KBM-7 (cell line): ENCODE data around the gene UBE2D2.
"Not testable (repeated sequence)": the region's sequence is repeated elsewhere in the genome, so short reads cannot be mapped to it uniquely, and the experiment has no call there.

ENCODE experiments used
- DNase-seq: peaks from one replicate; pipeline ENCODE4 v3.0.0-alpha.2; 2015
- in situ Hi-C: fragments of 300-500 bp; cut with MboI; formaldehyde crosslinking; loops from 2 replicates; pipeline ENCODE4 v1.14.3; 2020; ENCODE audit warnings: low sequenced_read_pairs, low pct_unique_long_range_greater_than_20kb, mixed read lengths

UBE2D2 gene

DNA sequence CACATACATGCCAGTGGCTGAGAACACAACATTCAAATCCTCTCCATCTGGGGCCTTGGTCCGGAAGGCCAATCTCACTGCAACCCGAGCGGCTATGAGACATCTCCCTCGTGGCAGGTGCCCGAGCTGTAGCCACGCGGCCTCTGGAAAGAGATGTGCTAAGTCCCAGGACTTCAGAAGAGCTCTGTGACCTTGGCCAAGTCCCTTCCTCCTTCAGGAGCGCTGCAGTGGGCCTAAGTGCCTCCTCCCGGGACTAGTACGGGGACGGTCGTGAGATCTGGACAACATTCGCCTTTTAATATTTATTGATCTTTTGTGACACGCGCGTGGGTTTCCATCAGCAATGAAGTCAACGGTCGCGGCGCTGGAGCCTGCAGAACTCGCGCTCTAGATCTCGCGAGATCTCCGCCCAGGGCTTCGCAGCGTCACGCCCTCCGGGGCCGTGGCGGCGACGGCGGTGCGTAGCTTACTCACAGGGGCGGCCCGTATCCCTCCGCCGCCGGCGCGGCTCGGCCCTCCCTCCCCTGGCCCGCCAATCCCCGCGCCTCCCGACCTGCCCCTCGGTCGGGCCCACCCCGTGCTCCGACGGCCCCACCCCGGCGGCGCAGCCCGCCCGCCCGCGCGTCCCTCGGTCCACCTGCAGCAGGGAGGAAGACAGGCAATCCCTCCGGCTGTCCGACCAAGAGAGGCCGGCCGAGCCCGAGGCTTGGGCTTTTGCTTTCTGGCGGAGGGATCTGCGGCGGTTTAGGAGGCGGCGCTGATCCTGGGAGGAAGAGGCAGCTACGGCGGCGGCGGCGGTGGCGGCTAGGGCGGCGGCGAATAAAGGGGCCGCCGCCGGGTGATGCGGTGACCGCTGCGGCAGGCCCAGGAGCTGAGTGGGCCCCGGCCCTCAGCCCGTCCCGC is at the start of gene UBE2D2:
Gene UBE2D2, plus strand, starts transcription at position 588 of the 903 bp plus-strand sequence. CDS start 453 bp downstream, outside the sequence.
- DNase-seq = peak; percentile 95
- in situ Hi-C loops = no loop called here

DNA sequence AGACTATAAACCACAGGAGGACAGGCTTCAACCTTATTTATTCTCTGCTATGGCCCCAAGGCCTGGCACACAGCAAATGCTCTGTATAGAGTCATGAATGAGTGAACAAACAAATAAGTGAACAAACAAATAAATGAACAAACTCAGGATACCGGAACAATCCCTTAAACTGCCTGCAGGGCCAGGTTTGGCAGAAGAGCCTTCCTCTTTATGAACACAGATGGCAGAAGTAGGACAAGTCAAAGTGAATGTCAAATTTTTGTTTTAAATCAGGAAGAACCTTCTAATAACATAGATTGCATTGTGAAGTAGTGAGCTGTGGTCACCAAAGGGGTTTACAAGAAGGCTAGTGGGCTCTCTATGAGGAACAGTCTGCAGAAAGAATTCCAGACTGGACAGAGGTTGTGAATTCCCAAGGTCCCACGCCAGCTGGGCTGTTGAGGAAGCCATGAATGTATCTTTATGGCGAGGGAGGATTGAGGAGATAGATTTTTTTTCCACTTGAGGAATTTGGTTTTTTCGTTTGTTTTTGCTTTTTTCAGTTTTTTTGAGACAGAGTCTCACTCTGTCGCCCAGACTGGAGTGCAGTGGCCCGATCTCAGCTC is 48.3 kb upstream of the UBE2D2 start:
- in situ Hi-C loops = no loop called here
- DNase-seq = peak; percentile 31

DNA sequence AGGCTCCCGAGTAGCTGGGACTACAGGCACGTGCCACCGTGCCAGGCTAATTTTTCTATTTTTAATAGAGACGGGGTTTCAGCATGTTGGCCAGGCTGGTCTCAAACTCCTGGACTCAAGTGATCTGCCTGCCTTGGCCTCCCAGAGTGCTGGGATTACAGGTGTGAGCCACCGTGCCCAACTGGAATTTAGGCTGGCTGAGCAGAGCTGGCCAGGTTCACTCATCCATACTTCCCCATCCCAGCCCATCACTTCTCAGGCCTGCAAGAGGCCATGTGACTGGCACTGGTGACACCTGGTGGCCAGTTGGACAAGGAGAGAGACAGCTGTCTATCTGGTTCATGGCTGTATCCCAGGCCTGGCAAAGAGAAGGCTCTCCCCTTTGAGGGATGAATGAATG is 47.7 kb upstream of the UBE2D2 start:
- in situ Hi-C loops = not testable (repeated sequence)
- DNase-seq = peak; percentile 84

- no peak for DNase-seq
- in situ Hi-C loops = no loop called here
Observed at GRCh38 chr5:139513852-139514485, 47.2 kb upstream of the UBE2D2 start.

- in situ Hi-C loops = no loop called here
- DNase-seq = no peak
Observed at GRCh38 chr5:139514486-139514856, 46.7 kb upstream of the UBE2D2 start.

- in situ Hi-C loops = no loop called here
- DNase-seq = peak; percentile 91
Observed at GRCh38 chr5:139517683-139518564, 43.2 kb upstream of the UBE2D2 start.

DNA sequence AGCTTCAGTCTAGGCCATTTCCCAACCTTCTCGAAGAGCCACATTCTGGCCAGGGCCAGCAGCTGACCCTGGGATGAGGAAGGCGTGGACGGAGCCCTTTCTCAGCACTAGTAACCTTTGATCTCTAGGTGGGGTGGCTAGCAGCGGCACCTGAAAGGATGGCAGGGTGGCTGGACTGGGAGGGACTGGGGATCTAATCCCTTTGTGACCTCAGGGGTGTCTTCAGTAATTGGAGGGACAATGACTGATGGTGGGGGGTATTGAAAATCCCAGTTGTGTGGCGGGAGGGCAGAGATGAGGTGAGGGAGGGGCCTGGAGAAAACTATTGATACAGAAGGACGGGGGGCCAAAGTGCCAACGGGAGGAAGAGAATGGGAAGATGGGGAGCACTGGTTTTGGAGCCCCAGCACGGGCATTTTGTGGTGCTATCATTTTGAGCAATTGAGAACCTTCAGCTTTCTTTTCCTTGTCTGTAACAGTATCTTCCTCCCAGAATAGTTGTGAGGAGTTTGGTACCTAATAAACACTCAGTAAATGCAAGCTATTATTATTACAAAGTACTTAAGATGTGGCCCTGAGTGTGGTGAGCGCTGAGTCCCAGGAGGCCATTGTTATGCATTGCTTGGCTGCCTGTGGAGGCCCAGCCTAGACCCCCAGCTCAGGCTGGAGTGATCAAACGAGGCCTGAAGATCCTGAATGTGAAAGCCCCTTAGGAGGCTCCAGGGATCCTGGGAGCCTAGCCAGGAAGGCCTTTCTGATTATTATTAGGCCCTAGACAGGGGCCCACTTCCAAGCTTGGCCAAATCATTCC is 37.3 kb upstream of the UBE2D2 start:
- in situ Hi-C loops = no loop called here
- DNase-seq = no peak

DNA sequence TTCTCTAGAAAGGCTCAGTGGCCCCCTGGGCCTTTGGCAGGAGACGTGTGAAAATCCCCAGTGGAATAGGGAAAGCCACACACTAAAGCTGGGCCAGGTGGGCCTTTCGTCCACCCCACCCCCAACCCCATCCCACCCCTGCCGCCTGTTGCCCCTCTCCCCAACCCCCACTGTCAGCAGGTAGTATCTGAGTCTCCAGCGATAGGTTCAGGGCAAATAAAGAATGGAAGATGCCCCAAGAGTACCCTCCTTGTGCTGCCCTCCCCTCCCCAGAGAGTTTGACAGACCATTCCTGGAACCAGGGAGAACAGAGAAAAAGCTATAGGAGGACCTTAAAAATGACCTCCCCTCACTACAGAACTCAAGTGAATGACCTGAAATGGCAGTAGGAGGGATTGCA is 36.7 kb upstream of the UBE2D2 start:
- no peak for DNase-seq
- in situ Hi-C loops = no loop called here

DNA sequence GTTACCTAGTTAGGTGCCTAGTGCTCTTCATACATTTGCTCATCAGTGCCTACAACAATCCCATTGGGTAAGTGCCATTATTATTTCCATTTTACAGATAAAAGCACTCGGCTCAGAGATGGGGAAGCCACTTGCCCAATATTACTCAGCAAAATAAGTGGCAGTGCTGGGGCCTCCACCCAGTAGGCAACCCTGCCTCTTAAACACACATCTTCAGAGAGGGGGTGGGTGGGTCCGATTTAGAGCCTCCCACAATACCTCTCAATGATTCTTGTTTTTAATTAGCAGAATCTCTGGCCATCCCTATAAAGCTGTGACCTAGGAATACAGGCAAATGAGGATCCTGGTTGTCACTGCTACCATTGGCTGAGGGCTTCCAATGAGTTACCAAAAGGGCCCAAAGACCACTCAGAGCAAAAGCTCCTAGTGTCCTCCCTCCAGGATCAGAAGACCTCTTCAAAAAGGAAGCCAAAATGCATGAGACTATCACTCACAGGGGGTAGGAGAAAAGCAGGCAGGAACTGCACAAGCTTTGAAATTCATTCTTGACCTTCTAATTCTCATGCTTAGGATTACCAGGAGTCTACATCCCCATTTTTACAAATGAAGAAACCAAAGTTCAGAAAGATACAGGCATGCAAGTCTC is 36.1 kb upstream of the UBE2D2 start:
- in situ Hi-C loops = no loop called here
- DNase-seq = no peak

GRCh38 chr5:139525586-139526308 is 35.4 kb upstream of the UBE2D2 start:
- DNase-seq, in situ Hi-C loops: not testable (repeated sequence)

- in situ Hi-C loops = not testable (repeated sequence)
Observed at GRCh38 chr5:139526309-139527089, 34.6 kb upstream of the UBE2D2 start.

DNA sequence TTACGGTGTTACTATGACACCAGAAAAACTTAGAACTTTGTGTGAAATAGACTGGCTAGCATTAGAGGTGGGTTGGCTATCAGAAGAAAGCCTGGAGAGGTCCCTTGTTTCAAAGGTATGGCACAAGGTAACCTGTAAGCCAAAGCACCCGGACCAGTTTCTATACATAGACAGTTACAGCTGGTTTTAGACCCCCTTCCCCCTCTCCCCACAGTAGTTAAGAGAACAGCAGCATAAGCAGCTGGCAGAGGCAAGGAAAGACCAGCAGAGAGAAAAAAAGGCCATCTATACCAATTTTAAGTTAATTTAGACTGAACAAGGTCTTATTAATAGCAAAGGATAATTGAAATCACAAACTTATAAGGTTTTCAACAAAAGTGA is 34.1 kb upstream of the UBE2D2 start:
- DNase-seq, in situ Hi-C loops: not testable (repeated sequence)

More at GRCh38 chr5:139526309-139527089, 34.6 kb upstream of the UBE2D2 start:
- DNase-seq = not testable (repeated sequence)

- in situ Hi-C loops, DNase-seq: not testable (repeated sequence)
Observed at GRCh38 chr5:139527896-139528467, 33.2 kb upstream of the UBE2D2 start.

GRCh38 chr5:139528695-139529094 is 32.4 kb upstream of the UBE2D2 start:
- in situ Hi-C loops, DNase-seq: not testable (repeated sequence)

DNA sequence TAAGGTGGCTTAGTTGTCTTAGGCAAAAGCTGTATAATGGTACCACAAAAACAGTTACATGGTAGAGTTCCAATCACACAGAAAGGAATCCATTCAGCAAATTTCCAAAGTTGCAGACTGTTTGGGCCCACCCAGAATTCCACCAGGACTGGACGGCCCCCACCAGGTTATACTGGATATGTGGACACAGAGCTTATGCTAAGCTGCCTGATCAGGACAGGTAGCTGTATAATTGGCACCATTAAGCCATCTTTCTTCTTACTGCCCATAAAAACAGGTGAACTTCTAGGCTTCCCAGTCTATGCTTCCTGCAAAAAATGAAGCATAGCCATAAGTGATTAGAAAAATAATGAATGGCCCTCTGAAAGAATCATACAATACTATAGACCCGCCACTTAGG is 31.1 kb upstream of the UBE2D2 start:
- in situ Hi-C loops, DNase-seq: not testable (repeated sequence)

DNA sequence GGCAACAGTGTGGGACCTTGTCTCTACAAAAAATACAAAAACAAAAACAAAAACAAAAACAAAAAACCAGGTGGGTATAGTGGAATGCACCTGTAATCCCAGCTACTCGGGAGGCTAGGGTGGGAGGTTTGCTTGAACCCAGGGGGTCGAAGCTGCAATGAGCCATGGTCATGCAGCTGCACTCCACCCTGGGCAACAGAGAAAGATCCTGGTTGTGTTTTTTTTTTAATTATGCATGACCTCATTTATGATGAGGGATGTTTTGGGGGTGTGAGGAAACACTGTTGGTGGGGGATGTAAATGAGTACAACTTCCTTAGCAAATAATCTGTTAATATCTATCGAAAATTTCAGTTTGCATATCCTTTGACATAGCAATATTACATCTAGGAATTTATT is 29.4 kb upstream of the UBE2D2 start:
- in situ Hi-C loops = no loop called here
- DNase-seq = no peak
